Activated CD4-positive, alpha-beta T cell treated with anti-CD3 and anti-CD28 coated beads, Interleukin-2, Interleukin-4, amounts not matched to agents 100 ng/mL and 50 ng/mL, durations not matched to agents 16 hours and 8 hours (primary cell): ENCODE measurements around the gene KIR3DL3.
A peak's percentile ranks its signal among the peaks of the same experiment; 100 is the strongest.
"Not testable (repeated sequence)": the region's sequence is repeated elsewhere in the genome, so short reads cannot be mapped to it uniquely, and the experiment has no call there.

Source experiments
- DNase-seq: peaks from one replicate; pipeline ENCODE4 v3.0.0-alpha.2; 2020; ENCODE audit warnings: low spot score

The KIR3DL3 gene

GRCh38 chr19:54724142-54724541 is at the start of gene KIR3DL3:
Gene KIR3DL3, plus strand, starts transcription at chr19:54724442. Its CDS starts 55 bp downstream, at chr19:54724497.
- DNase-seq: no peak

DNA sequence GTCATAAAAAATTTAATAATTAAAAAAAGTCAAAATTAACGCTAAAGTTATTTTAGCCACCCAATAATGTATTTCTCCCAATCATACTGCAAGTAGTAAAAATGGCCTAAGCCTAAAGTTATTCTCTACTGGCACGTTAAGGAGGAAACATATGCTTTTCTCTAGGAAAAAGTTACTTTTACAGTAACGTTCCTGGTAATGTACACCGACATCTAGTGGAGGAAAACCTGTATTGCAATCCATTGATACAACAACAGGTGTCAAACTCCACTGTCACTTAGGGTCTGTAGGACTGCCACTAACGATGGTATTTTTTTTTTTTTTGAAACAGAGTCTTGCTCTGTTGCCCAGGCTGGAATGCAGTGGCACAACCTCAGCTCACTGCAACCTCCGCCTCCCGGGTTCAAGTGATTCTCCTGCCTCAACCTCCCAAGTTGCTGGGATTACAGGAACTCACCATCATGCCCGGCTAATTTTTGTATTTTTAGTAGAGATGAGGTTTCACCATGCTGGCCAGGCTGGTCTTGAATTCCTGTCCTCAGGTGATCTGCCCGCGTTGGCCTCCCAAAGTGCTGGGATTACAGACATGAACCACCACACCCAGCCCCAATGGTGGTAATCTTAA is 47.9 kb upstream of the KIR3DL3 start:
- peak; percentile 56 for DNase-seq

DNA sequence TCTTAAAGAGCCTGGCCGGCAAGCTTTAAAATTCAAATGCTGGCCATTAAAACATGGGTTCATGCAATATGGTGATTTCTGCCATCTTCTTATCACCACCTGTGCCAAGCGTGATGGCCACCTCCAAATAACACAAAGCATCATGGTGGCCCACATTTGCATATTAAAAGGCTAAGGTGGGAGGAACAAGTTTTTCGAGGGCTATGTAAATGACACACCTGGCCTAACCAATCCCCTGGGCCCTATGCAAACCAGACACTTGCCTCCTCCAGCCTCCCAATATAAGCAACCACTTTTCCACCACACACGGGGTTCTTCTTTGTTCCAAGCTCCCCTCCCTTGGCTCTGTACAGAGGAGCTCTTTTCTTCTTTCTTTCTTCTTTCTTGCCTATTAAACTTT is 47.0 kb upstream of the KIR3DL3 start:
- no peak for DNase-seq

GRCh38 chr19:54681596-54681995 is 42.6 kb upstream of the KIR3DL3 start:
- DNase-seq: not testable (repeated sequence)

DNA sequence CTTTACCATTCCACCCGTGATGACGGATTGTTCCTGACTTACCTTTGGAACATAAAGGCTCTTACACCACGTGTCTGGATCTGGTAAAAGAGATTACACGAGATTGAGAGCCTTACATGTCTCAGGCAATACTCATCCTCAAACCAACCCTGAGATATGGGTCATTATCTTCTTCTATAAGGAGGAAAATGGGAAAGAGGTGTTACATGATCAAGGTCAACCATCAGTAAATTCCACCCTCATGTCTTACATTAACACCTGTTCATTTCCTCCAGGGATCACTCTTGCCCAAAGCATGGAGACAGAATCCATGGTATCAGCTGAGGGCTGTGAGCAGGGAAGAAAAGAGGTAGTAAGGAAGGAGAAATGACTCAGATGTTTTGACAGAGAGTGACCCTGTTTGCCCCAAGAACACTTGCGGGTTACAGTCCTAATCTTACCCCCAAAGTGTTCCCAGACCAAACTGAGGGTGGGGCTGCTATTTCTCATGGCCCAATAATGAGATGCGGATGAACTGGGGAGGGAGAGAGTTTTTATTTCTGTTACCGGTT is 41.9 kb upstream of the KIR3DL3 start:
- no peak for DNase-seq

DNA sequence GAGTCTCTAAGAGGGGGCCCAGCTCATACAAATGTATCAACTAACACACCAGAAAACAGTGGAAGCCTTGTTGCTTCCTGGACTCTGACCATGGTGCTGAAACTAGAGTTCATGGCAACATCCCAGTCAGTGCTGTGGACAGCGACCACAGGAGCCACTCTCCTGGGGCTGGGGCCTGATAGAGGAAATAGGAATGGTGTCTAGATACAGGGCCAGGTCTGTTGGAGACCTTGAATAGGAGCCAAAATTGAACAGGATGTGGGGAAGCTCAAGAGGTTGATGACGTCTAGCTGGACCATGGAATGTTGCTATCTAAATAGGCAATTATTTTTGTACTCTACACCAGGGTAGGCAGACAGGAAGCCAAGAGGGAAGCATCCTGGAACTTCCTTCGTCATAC is 39.7 kb upstream of the KIR3DL3 start:
- DNase-seq: no peak

- no peak for DNase-seq
Measured at GRCh38 chr19:54691582-54692297, 32.5 kb upstream of the KIR3DL3 start.

- no peak for DNase-seq
Measured at GRCh38 chr19:54692298-54692615, 32.0 kb upstream of the KIR3DL3 start.

DNA sequence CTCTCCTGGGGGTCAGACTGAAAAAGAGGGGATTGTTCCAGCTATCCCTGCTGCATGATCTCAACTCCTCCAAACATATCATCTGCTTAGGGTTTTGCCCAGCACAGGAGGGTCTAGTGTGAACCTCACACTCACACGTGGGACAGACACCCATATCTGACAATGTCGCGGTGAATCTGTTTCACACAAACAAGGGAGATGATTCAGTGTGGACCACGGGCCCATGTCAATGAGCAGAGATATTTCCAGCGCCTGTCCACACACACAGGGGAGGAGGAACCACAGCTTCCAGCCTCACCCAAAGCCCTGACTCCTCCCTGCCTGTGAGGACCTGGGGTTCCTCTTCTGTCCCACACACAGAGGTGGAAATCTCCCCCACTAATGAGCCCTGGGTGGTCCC is 29.6 kb upstream of the KIR3DL3 start:
- no peak for DNase-seq

DNA sequence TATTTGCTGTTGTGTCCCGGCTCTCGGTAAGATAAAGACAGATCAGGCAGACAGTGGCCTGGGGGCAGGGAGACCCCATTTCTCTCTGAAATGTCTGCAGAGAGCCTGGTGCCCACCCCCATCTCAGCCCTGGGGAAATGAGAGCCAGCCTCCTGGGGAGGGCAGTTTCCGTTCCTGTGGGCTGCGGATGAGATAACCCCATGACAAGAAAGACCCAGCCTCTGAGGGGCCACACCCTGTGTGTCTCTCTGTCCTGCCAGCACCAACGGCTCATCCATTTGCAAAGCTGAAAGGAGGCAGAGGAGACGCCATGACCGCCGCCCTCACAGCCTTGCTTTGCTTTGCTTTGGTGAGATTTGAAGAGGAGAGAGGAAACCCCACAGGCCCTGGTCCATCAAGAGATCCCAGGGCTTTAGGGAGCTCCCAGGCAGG is 28.1 kb upstream of the KIR3DL3 start:
- DNase-seq: no peak

DNA sequence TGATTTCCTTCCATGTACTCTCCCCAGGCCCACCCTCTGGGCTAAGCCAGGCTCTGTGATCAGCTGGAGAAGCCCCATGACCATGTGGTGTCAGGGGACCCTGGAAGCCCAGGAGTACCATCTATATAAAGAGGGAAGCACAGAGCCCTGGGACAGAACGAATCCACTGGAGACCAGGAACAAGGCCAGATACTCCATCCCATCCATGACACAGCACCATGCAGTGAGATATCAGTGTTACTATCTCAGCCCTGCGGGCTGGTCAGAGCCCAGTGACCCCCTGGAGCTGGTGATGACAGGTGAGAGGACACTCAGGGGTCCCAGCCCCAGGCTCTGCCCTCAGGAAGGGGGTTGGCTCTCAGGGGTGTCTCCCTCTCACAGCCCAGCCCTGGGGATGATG is 27.5 kb upstream of the KIR3DL3 start:
- DNase-seq: no peak

DNA sequence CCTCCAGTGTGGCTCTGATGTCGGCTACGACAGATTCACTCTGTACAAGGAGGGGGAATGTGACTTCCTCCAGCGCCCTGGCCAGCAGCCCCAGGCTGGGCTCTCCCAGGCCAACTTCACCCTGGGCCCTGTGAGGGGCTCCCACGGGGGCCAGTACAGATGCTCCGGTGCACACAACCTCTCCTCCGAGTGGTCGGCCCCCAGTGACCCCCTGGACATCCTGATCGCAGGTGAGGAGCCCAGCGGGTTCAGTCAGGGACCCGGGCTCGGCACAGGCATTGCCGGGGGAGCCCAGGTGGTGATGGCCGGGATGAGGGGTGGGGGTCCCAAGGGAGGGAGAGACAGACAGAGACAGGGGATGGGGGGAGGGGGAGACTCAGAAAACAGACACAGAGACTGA is 26.5 kb upstream of the KIR3DL3 start:
- not testable (repeated sequence) for DNase-seq

DNA sequence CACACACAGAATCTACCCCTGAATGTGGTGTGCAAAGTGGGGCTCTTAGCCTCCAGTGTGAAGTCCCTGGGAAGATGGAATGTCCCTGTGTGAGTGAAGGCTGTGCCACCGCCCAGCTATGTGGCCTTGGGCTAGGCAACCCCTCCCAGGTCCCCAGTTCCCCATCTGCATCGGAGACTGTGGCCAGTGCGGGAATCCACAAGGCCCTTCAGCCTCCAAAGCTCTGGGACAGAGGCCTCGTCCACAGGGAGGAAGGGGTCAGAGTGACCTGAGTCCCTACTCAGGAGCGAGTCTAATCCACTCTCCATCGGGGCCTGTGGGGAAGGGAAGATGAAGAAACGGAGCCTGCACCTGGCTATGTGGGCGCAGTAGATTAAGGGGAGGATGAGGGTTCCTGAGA is 19.3 kb upstream of the KIR3DL3 start:
- DNase-seq: no peak

- no peak for DNase-seq
Measured at GRCh38 chr19:54707962-54708361, 16.3 kb upstream of the KIR3DL3 start.

DNA sequence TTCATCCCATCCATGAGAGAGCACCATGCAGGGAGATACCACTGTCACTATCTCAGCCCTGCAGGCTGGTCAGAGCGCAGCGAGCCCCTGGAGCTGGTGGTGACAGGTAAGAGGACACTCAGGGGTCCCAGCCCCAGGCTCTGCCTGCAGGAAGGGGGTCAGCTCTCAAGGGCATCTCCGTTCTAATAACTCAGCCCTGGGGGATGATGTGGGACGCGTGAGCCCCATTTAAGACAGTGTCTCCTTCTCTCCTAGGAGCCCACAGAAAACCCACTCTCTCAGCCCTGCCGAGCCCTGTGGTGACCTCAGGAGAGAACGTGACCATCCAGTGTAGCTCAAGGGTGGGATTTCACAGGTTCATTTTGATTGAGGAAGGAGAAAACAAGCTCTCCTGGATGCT is 15.5 kb upstream of the KIR3DL3 start:
- no peak for DNase-seq

GRCh38 chr19:54709212-54709948 is 14.9 kb upstream of the KIR3DL3 start:
- no peak for DNase-seq

DNA sequence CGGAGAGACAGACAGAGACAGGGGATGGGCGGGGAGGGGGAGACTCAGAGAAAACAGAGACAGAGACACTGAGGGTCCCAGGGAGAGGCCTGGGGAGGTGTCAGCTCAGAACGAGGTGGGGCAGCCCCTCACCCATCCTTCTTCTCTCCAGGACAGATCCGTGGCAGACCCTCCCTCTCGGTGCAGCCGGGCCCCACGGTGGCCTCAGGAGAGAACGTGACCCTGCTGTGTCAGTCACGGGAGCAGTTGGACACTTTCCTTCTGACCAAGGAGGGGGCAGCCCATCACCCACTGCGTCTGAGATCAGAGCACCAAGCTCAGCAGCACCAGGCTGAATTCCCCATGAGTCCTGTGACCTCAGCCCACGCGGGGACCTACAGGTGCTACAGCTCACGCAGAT is 14.3 kb upstream of the KIR3DL3 start:
- not testable (repeated sequence) for DNase-seq

DNA sequence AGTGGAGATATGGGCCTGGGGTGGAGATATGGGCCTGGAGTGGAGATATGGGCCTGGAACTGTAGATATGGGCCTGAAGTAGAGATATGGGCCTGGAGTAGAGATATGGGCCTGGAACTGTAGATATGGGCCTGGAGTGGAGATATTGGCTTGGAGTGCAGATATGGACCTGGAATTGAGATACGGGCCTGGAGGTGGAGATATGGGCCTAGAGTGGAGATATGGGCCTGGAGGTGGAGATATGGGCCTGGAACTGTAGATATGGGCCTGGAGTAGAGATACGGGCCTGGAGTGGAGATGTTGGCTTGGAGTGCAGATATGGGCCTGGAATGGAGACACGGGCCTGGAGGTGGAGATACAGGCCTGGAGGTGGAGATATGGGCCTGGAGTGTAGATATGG is 402 bp downstream of the KIR3DL3 start:
- no peak for DNase-seq

GRCh38 chr19:54725321-54725720 is 1.1 kb downstream of the KIR3DL3 start:
- no peak for DNase-seq

GRCh38 chr19:54727562-54727961 is 3.3 kb downstream of the KIR3DL3 start:
- no peak for DNase-seq

GRCh38 chr19:54728167-54728566 is 3.9 kb downstream of the KIR3DL3 start:
- no peak for DNase-seq

DNA sequence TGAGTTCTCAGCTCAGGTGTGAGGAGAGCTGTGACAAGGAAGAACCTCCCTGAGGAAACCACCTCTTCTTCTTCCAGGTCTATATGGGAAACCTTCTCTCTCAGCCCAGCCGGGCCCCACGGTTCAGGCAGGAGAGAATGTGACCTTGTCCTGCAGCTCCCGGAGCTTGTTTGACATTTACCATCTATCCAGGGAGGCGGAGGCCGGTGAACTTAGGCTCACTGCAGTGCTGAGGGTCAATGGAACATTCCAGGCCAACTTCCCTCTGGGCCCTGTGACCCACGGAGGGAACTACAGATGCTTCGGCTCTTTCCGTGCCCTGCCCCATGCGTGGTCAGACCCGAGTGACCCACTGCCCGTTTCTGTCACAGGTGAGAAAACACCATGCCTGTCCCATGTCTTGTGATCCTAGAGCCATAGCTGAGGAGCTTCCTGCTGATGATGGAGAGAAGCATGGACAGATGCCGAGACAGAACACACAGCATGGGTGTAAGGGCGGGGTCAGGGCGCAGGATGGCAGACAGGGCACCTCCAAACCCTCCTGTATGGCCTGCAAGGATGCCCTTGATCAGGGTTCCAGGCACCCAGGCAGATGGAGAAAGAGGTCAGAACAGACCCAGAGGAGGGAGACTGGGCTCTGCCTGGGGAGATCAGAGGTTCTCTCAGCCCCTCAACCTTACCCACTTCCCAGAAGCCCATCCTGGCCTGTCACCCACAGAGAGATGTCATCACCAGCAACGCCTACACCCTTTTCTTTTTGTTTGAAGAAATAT is 5.4 kb downstream of the KIR3DL3 start:
- DNase-seq: no peak
